Measurements from ENCODE around the gene HDAC2. TPM values are rescaled to one million over a fixed set of nuclear protein-coding genes. Genes with fewer than 3 reads are reported as not detected.

The HDAC2 gene
- total and polyA plus RNA-seq, 11 donors: 18.3 to 64.7 (median 48.0) TPM

DNA sequence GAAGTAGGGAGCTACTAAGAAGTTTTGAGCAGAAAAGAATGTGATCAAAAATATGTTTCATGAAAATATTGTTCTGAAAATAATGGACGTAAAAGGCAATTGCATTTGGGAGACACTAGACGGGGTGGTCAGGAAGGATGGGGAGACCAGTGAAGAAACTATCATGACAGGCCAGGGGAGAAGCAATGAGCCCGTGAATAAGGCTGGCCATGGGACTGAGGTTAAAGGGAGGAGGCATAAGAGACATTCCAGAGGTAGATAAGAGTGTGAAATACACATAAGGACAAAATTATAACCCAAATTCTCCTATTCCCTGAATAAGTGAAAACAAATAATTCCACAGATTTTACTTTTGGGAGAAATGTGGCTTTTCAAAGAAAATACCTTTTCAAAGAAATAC, 62.1 kb downstream of the HDAC2 start:
- ATAC-seq (no peak), DNase-seq (no peak)
- peaks cover 0 to under 1% (median 0%) of the 10 kb centered on the region in 12 donors for H3K9me3 ChIP-seq
- H3K4me3 ChIP-seq: no peak overlapping the region
- no peaks in the 10 kb centered on the region for H3K27me3 ChIP-seq
- no peaks in the 10 kb centered on the region for H3K36me3 ChIP-seq
- no peak overlapping the region for H3K27ac ChIP-seq
- H3K4me1 ChIP-seq: peaks cover 0 to 13% (median 6%) of the 10 kb centered on the region in 12 donors
- 60 to 68% (median 64%) methylated on average over 3 of the region's 3 CpGs for WGBS, 4 donors
- TF ChIP-seq, protein P1, sequence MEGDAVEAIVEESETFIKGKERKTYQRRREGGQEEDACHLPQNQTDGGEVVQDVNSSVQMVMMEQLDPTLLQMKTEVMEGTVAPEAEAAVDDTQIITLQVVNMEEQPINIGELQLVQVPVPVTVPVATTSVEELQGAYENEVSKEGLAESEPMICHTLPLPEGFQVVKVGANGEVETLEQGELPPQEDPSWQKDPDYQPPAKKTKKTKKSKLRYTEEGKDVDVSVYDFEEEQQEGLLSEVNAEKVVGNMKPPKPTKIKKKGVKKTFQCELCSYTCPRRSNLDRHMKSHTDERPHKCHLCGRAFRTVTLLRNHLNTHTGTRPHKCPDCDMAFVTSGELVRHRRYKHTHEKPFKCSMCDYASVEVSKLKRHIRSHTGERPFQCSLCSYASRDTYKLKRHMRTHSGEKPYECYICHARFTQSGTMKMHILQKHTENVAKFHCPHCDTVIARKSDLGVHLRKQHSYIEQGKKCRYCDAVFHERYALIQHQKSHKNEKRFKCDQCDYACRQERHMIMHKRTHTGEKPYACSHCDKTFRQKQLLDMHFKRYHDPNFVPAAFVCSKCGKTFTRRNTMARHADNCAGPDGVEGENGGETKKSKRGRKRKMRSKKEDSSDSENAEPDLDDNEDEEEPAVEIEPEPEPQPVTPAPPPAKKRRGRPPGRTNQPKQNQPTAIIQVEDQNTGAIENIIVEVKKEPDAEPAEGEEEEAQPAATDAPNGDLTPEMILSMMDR (IDR thresholded peaks at IDR 0.05): no peak
- no peak for TF ChIP-seq POLR2A (IDR thresholded peaks at IDR 0.05)
- intact Hi-C loops (cut with DNase I): loop anchor here (1.0 to 10.0 kb wide), 7 partner anchors 50 to 1574 kb away; no protein-coding TSS in a partner anchor

DNA sequence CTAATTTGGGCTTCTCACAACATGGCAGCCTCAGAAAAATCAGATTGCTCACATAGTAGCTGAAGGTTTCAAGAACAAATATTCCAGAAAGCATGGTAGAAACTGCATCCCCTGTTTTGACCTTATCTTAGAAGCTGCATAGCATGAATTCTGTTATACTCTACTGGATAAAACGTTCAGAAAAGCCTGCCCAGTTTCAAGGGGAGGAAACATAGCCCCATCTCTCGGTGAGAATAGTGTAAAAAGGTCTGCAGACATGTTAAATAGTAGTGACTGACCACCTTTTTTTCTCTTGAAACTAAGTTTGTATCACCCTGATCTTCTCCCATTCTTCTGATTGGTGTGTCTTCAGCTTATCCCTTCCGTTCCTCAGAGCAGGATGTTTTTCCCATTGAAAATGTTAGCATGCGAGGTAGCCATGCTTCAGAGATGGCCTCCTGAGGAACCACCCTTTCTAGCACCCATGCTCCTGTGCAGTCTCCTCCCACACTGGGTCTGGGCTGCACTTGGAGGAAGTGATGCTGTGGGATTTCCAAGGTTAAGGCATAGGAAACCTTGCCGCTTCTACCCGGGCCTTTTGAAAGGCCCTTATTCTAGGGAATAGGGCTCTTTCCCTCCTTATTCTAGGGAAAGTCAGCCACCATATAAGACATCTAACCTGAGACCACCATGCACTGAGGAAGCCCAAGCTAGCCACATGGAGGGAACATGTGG, 63.7 kb downstream of the HDAC2 start:
- 70 to 82% (median 76%) methylated on average over 6 of the region's 6 CpGs for WGBS, 4 donors
- TF ChIP-seq, protein P1 (IDR thresholded peaks at IDR 0.05): peak in 2 of 12 donors; percentile 7 to 13
- TF ChIP-seq POLR2A (IDR thresholded peaks at IDR 0.05): no peak
- Histone ChIP-seq H3K27me3 (no peaks in the 10 kb centered on the region), H3K27ac (no peak overlapping the region), H3K36me3 (no peaks in the 10 kb centered on the region), H3K4me1 (peaks cover 0 to 24% (median 6%) of the 10 kb centered on the region in 12 donors), H3K9me3 (no peaks in the 10 kb centered on the region), H3K4me3 (no peak overlapping the region)
- ATAC-seq (no peak), DNase-seq (no peak)
- intact Hi-C loops (cut with DNase I): loop anchor here in 9 of 10 donors (10.0 kb wide), 3 partner anchors 1122 to 1572 kb away; no protein-coding TSS in a partner anchor

DNA sequence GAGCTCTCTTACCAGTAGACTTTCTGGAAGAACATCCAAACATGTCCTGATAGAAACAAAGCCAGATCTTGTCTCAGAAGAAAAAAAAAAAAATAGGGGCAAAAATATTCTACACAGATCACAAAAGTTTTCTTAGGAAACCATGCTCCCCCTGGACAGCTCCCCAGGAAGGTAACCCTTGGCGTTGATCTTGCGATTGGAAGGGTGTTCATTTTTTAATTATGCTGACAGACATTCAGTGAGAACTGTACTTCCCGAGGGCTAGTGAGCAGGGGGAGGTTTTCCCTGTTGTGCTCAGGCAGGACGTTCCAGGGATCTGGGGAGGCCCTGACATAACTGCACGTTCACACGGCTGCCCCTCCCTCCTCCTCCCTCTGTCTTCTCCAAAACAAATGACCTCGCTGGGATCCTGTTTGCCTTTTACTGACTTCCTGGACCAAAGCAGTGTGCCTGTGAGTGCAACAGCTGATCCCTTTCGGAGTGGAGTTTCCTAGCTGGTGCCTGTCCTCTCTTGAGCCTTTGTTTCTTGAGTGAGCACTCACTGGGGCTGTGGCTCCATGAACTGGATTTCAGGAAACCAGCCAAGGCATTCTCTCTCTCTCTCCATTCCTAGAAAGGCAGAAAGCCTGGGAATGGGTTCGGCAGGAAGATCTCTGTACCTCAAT, 67.2 kb downstream of the HDAC2 start:
- intact Hi-C loops (cut with DNase I): loop anchor here in 9 of 10 donors (10.0 kb wide), 3 partner anchors 1119 to 1569 kb away; no protein-coding TSS in a partner anchor
- no peaks in the 10 kb centered on the region for H3K27me3 ChIP-seq
- peaks cover 0 to 24% (median 5%) of the 10 kb centered on the region in 12 donors for H3K4me1 ChIP-seq
- no peaks in the 10 kb centered on the region for H3K36me3 ChIP-seq
- DNase-seq (peak; percentile 49 to 67 (median 55)), ATAC-seq (peak; percentile 86 to 93 (median 90))
- peak overlapping the region in 8 of 12 donors; percentile 3 to 34 (median 18) for H3K4me3 ChIP-seq
- TF ChIP-seq, protein P1 (IDR thresholded peaks at IDR 0.05): no peak
- TF ChIP-seq POLR2A (IDR thresholded peaks at IDR 0.05): no peak
- no peaks in the 10 kb centered on the region for H3K9me3 ChIP-seq
- H3K27ac ChIP-seq: peak overlapping the region in 11 of 12 donors; percentile 31 to 79 (median 67)
- WGBS, 4 donors: 29 to 34% (median 34%) methylated on average over 9 of the region's 9 CpGs

DNA sequence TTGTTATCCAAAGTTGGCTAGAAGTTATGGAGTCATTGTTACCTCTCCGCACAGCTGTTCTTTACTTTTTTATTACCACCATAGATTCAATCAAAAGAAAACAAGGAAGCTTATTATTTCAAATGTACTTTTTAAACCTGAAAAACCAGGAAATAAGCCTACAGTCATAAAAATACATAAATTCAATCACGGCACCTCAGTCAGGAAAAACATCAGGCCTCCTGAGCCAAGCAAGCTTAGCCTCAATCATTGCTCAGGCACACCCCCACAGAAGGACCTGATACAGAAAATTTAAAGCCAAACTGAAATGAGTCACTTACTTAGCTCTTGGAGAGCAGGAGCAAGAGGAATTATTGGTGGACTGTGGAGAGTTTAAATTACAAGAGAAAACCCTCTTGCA, 69.5 kb downstream of the HDAC2 start:
- H3K36me3 ChIP-seq: no peaks in the 10 kb centered on the region
- H3K4me1 ChIP-seq: peaks cover 0 to 24% (median 5%) of the 10 kb centered on the region in 12 donors
- DNase-seq (no peak), ATAC-seq (no peak)
- H3K9me3 ChIP-seq: no peaks in the 10 kb centered on the region
- no peaks in the 10 kb centered on the region for H3K27me3 ChIP-seq
- intact Hi-C loops (cut with DNase I): loop anchor here in 9 of 10 donors (10.0 kb wide), 3 partner anchors 1117 to 1567 kb away; no protein-coding TSS in a partner anchor
- H3K27ac ChIP-seq: no peak overlapping the region
- TF ChIP-seq, protein P1 (IDR thresholded peaks at IDR 0.05): no peak
- TF ChIP-seq POLR2A (IDR thresholded peaks at IDR 0.05): no peak
- H3K4me3 ChIP-seq: no peak overlapping the region
- WGBS, 4 donors: 84 to 89% (median 85%) methylated on average over 2 of the region's 2 CpGs
